ENCODE measurements around the gene MLN.

MLN gene

GRCh38 chr6:33778444-33779121 is 25.2 kb downstream of the MLN start:
- no peak overlapping the region for H3K4me3 ChIP-seq (ENCODE audit: low read length, poor library complexity, severe bottlenecking)

GRCh38 chr6:33777398-33778388 is 26.1 kb downstream of the MLN start:
- no peak for TF ChIP-seq CTCF (conservative IDR thresholded peaks at IDR 0.05; ENCODE audit: low read length)
- TF ChIP-seq EZH2phosphoT487 (IDR thresholded peaks at IDR 0.05; ENCODE audit: borderline replicate concordance): no peak
- H3K9ac ChIP-seq (ENCODE audit: low read depth, low read length, poor library complexity, severe bottlenecking): no peak overlapping the region
- H3K4me1 ChIP-seq (ENCODE audit: insufficient read depth, low read length, poor library complexity, severe bottlenecking): no peaks in the 10 kb centered on the region
- no peak overlapping the region for H3K4me3 ChIP-seq (ENCODE audit: low read length, poor library complexity, severe bottlenecking)
- no peaks in the 10 kb centered on the region for H3K9me3 ChIP-seq (ENCODE audit: insufficient read depth, low read depth, low read length)
- H3K4me2 ChIP-seq (ENCODE audit: low read depth, low read length, poor library complexity, severe bottlenecking): no peak overlapping the region
- peaks cover 4% of the 10 kb centered on the region; the same call in 1 of the 2 replicates for H3K79me2 ChIP-seq (ENCODE audit: insufficient read depth, low read length)
- H3K27me3 ChIP-seq (ENCODE audit: insufficient read depth, low read length, poor library complexity, severe bottlenecking): no peaks in the 10 kb centered on the region
- no peaks in the 10 kb centered on the region for H4K20me1 ChIP-seq (ENCODE audit: insufficient read depth, low read length, poor library complexity, severe bottlenecking)
- no peak overlapping the region for H2AFZ ChIP-seq (ENCODE audit: low read length)
- H3K9me2 ChIP-seq (replicated peaks; ENCODE audit: low read depth, low read length): no peaks in the 10 kb centered on the region
- H3K36me3 ChIP-seq (ENCODE audit: insufficient read depth, low read length): peaks cover 74% of the 10 kb centered on the region; the same call in 1 of the 2 replicates
- H3F3A ChIP-seq (ENCODE audit: low read depth): no peaks in the 10 kb centered on the region

More at GRCh38 chr6:33778444-33779121, 25.2 kb downstream of the MLN start:
- Histone ChIP-seq H3K4me2 (ENCODE audit: low read depth, low read length, poor library complexity, severe bottlenecking) (no peak overlapping the region), H2AFZ (ENCODE audit: low read length) (no peak overlapping the region), H3K79me2 (ENCODE audit: insufficient read depth, low read length) (peaks cover 7% of the 10 kb centered on the region), H3K4me1 (ENCODE audit: insufficient read depth, low read length, poor library complexity, severe bottlenecking) (no peaks in the 10 kb centered on the region), H3K36me3 (ENCODE audit: insufficient read depth, low read length) (peaks cover 69% of the 10 kb centered on the region; the same call in 1 of the 2 replicates), H3K27me3 (ENCODE audit: insufficient read depth, low read length, poor library complexity, severe bottlenecking) (no peaks in the 10 kb centered on the region), H4K20me1 (ENCODE audit: insufficient read depth, low read length, poor library complexity, severe bottlenecking) (no peaks in the 10 kb centered on the region), H3K9me2 (replicated peaks; ENCODE audit: low read depth, low read length) (no peaks in the 10 kb centered on the region), H3K9me3 (ENCODE audit: insufficient read depth, low read depth, low read length) (no peaks in the 10 kb centered on the region), H3F3A (ENCODE audit: low read depth) (no peaks in the 10 kb centered on the region), H3K9ac (ENCODE audit: low read depth, low read length, poor library complexity, severe bottlenecking) (no peak overlapping the region)
- no peak for TF ChIP-seq EZH2phosphoT487 (IDR thresholded peaks at IDR 0.05; ENCODE audit: borderline replicate concordance)
- TF ChIP-seq CTCF (conservative IDR thresholded peaks at IDR 0.05; ENCODE audit: low read length): no peak

GRCh38 chr6:33776764-33777163 is 27.0 kb downstream of the MLN start:
- TF ChIP-seq EZH2phosphoT487 (IDR thresholded peaks at IDR 0.05; ENCODE audit: borderline replicate concordance) (no peak), CTCF (conservative IDR thresholded peaks at IDR 0.05; ENCODE audit: low read length) (no peak)
- H3K9me3 ChIP-seq (ENCODE audit: insufficient read depth, low read depth, low read length): no peaks in the 10 kb centered on the region
- no peaks in the 10 kb centered on the region for H3F3A ChIP-seq (ENCODE audit: low read depth)
- H2AFZ ChIP-seq (ENCODE audit: low read length): no peak overlapping the region
- no peaks in the 10 kb centered on the region for H3K79me2 ChIP-seq (ENCODE audit: insufficient read depth, low read length)
- H4K20me1 ChIP-seq (ENCODE audit: insufficient read depth, low read length, poor library complexity, severe bottlenecking): no peaks in the 10 kb centered on the region
- no peak overlapping the region for H3K4me2 ChIP-seq (ENCODE audit: low read depth, low read length, poor library complexity, severe bottlenecking)
- H3K36me3 ChIP-seq (ENCODE audit: insufficient read depth, low read length): peaks cover 79% of the 10 kb centered on the region; the same call in 1 of the 2 replicates
- H3K4me3 ChIP-seq (ENCODE audit: low read length, poor library complexity, severe bottlenecking): no peak overlapping the region
- no peak overlapping the region for H3K9ac ChIP-seq (ENCODE audit: low read depth, low read length, poor library complexity, severe bottlenecking)
- no peaks in the 10 kb centered on the region for H3K9me2 ChIP-seq (replicated peaks; ENCODE audit: low read depth, low read length)
- no peaks in the 10 kb centered on the region for H3K27me3 ChIP-seq (ENCODE audit: insufficient read depth, low read length, poor library complexity, severe bottlenecking)
- no peaks in the 10 kb centered on the region for H3K4me1 ChIP-seq (ENCODE audit: insufficient read depth, low read length, poor library complexity, severe bottlenecking)
